HepG2 (cell line): ENCODE measurements around the gene COG4. TPM values are rescaled to one million over a fixed set of nuclear protein-coding genes. Genes with fewer than 3 reads are reported as not detected.
A peak's percentile ranks its signal among the peaks of the same experiment; 100 is the strongest.

Experiments
- ARID5B ChIP-seq: IDR thresholded peaks from 2 replicates; pipeline ENCODE4 v1.4.0; 2020; ENCODE audit warnings: mild to moderate bottlenecking, missing genetic modification reagents
- EED ChIP-seq: sonication (generic); formaldehyde crosslinking; IDR thresholded peaks from 2 replicates; pipeline ENCODE4 v1.5.0; 2020; ENCODE audit warnings: mild to moderate bottlenecking, missing genetic modification reagents
- ELF3 ChIP-seq: IDR thresholded peaks from 2 replicates; pipeline ENCODE4 v1.6.1; 2016; ENCODE audit warnings: missing genetic modification reagents, missing compliant biosample characterization
- HNF4G ChIP-seq, 2 experiments: sonication (generic) in 1 of 2; formaldehyde crosslinking in 1 of 2; IDR thresholded peaks; 2 replicates each; pipeline versions ENCODE4 v1.4.0 to v1.6.1; 2011 to 2020; ENCODE audit warnings: borderline replicate concordance in 2 of 2, low read depth in 2 of 2, mild to moderate bottlenecking in 2 of 2, low read length in 1 of 2, missing genetic modification reagents in 1 of 2, moderate library complexity in 1 of 2
- IRF2 ChIP-seq: IDR thresholded peaks from 2 replicates; pipeline ENCODE4 v1.6.1; 2018; ENCODE audit warnings: missing genetic modification reagents, missing compliant biosample characterization
- KLF16 ChIP-seq, 2 experiments: sonication (generic) in 1 of 2; formaldehyde crosslinking in 1 of 2; IDR thresholded peaks; 2 replicates each; pipeline versions ENCODE4 v1.6.1 to v1.8.0; 2016 to 2023; ENCODE audit warnings: missing genetic modification reagents in 2 of 2, missing compliant biosample characterization in 1 of 2
- KLF9 ChIP-seq: IDR thresholded peaks from 2 replicates; pipeline ENCODE4 v1.6.1; 2016; ENCODE audit warnings: low read depth
- MED1 ChIP-seq: sonication (generic); formaldehyde crosslinking; IDR thresholded peaks from 2 replicates; pipeline ENCODE4 v1.4.0; 2020; ENCODE audit warnings: missing genetic modification reagents
- NR2F2 ChIP-seq: IDR thresholded peaks from 2 replicates; pipeline ENCODE4 v1.6.1; 2012; ENCODE audit warnings: low read depth, inconsistent platforms, borderline replicate concordance
- POLR2G ChIP-seq: fragments of 200-400 bp; formaldehyde crosslinking; IDR thresholded peaks from 2 replicates; pipeline ENCODE4 v1.6.1; 2018; ENCODE audit warnings: mild to moderate bottlenecking, low read depth, low read length, moderate library complexity
- RXRA ChIP-seq: sonication (generic); formaldehyde crosslinking; IDR thresholded peaks from 2 replicates; pipeline ENCODE4 v1.5.1; 2020; ENCODE audit warnings: missing genetic modification reagents
- SATB2 ChIP-seq: sonication (generic); formaldehyde crosslinking; IDR thresholded peaks from 2 replicates; pipeline ENCODE4 v1.5.0; 2020; ENCODE audit warnings: missing genetic modification reagents
- XRCC5 ChIP-seq: fragments of 200-400 bp; formaldehyde crosslinking; optimal IDR thresholded peaks from 2 replicates; pipeline ENCODE3; 2017; ENCODE audit warnings: mild to moderate bottlenecking, low read length
- ZFP36L1 ChIP-seq: sonication (generic); formaldehyde crosslinking; IDR thresholded peaks from 2 replicates; pipeline ENCODE4 v1.8.0; 2022; ENCODE audit warnings: mild to moderate bottlenecking, missing genetic modification reagents, moderate library complexity
- ZNF142 ChIP-seq: sonication (generic); formaldehyde crosslinking; IDR thresholded peaks from 2 replicates; pipeline ENCODE4 v1.4.0; 2020; ENCODE audit warnings: missing genetic modification reagents
- ZNF264 ChIP-seq: sonication (generic); formaldehyde crosslinking; IDR thresholded peaks from 2 replicates; pipeline ENCODE4 v1.4.0; 2020; ENCODE audit warnings: missing genetic modification reagents
- ZNF317 ChIP-seq: sonication (generic); formaldehyde crosslinking; IDR thresholded peaks from 2 replicates; pipeline ENCODE4 v1.5.0; 2020; ENCODE audit warnings: mild to moderate bottlenecking, missing genetic modification reagents
- ZNF333 ChIP-seq: sonication (generic); formaldehyde crosslinking; IDR thresholded peaks from 2 replicates; pipeline ENCODE4 v1.4.0; 2020; ENCODE audit warnings: mild to moderate bottlenecking, missing genetic modification reagents, borderline replicate concordance
- ZNF513 ChIP-seq: sonication (generic); formaldehyde crosslinking; conservative IDR thresholded peaks from 2 replicates; pipeline ENCODE4 v1.5.0; 2020; ENCODE audit warnings: missing genetic modification reagents
- polyA plus RNA-seq, 8 experiments: library from polyadenylated mRNA; depleted of rRNA in 3 of 8; stranded (reverse) in 7 of 8; unstranded in 1 of 8; fragments of >200 nt; fragmentation: Illumina TruSeq in 4 of 8; extraction: Trizol in 4 of 8; gene quantifications; 2 replicates each; pipeline versions ENCODE4 v1.2.1 to v1.2.3, GENCODE V29; 2011 to 2016; ENCODE audit warnings: low read depth in 4 of 8, missing spikeins in 1 of 8, mixed read lengths in 1 of 8; ENCODE audit not compliant: insufficient read depth in 1 of 8
- total RNA-seq, 5 experiments: library from RNA; depleted of rRNA; stranded (reverse); fragments of >200 nt; fragmentation: Illumina TruSeq; extraction: Trizol; gene quantifications; 2 replicates each; pipeline ENCODE4 v1.2.3, GENCODE V29; 2016; ENCODE audit warnings: low read depth in 1 of 5

COG4 gene
- total and polyA plus RNA-seq, 2 of the 13 experiments (the other 11 are each of a cell fraction or from before 2014, with no cell fraction given): 51.1 to 73.8 TPM

- TF ChIP-seq ZNF264 (CRISPR knock-in tag): 0 out of 2 replicates have a peak, but pooled peaks have one; percentile 21
- TF ChIP-seq ZNF142 (CRISPR knock-in tag): no peak; the same call in 1 of the 2 replicates
- no peak; the same call in 1 of the 2 replicates for TF ChIP-seq ARID5B (CRISPR knock-in tag)
- no peak for TF ChIP-seq ZNF317 (CRISPR knock-in tag)
- peak in 1 of 2 experiments; percentile 92; a peak in 2 of 4 replicates for TF ChIP-seq KLF16 (CRISPR knock-in tag; IDR thresholded peaks at IDR 0.05)
- TF ChIP-seq XRCC5: no peak
- TF ChIP-seq EED: no peak
- TF ChIP-seq SATB2 (CRISPR knock-in tag): no peak
- peak; percentile 23; the same call in 1 of the 2 replicates for TF ChIP-seq ZFP36L1 (CRISPR knock-in tag)
- TF ChIP-seq NR2F2: no peak
- TF ChIP-seq IRF2 (CRISPR knock-in tag): peak; percentile 56; the same call in 1 of the 2 replicates
- TF ChIP-seq ZNF513: no peak
- TF ChIP-seq HNF4G (IDR thresholded peaks at IDR 0.05; ENCODE audit: borderline replicate concordance, low read depth, low read length): no peak
- no peak; the same call in 1 of the 2 replicates for TF ChIP-seq HNF4G (CRISPR knock-in tag; IDR thresholded peaks at IDR 0.05; ENCODE audit: borderline replicate concordance, low read depth)
- TF ChIP-seq KLF9 (CRISPR knock-in tag): 0 out of 2 replicates have a peak, but pooled peaks have one; percentile 17
- no peak for TF ChIP-seq RXRA (CRISPR knock-in tag)
- TF ChIP-seq MED1 (CRISPR knock-in tag): peak; percentile 52
- peak; percentile 91 for TF ChIP-seq POLR2G
- peak; percentile 21; the same call in 1 of the 2 replicates for TF ChIP-seq ZNF333
- TF ChIP-seq ELF3 (CRISPR knock-in tag): no peak; the same call in 1 of the 2 replicates
Observed at GRCh38 chr16:70523076-70523742, at the start of gene COG4 (continued).
